ENCODE measurements around the gene BBS2. TPM values are rescaled to one million over a fixed set of nuclear protein-coding genes. Genes with fewer than 3 reads are reported as not detected.

BBS2 gene
- total and polyA plus RNA-seq, 2 of the 4 experiments (the other 2 are of a cell fraction): 18.6 to 32.3 TPM

DNA sequence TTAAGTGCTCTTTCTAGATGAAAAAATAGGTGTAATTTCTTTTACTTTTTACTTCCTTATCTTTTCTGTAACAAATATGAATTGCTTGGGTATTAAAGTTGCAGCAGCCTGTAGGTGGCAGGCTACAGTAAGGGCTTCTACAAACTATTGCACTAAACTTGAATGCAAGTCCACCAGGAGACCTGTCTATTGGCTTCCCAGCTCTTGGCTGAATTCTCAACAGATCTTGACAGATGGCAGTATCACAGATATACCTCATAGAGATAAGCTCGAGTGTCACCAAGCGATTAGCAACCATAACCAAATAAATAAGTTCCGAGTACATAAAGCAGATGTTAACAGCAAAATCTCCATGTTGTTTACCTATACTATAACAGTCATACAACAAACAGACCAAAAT, 5.9 kb downstream of the BBS2 start:
- WGBS, 2 experiments (ENCODE audit: extremely low coverage in 2 of 2, insufficient read length in 1 of 2): no CpG with 5 or more reads among the region's 3 CpGs
- intact Hi-C loops (cut with micrococcal nuclease): loop anchor here (1.0 kb wide), 2 partner anchors 86 to 188 kb away; no protein-coding TSS in a partner anchor
- Histone ChIP-seq H3K56ac (ENCODE audit: extremely low read depth, insufficient read depth, low read length) (no peak overlapping the region), H2BK15ac (ENCODE audit: low read depth, low read length) (no peak overlapping the region), H3K9me1 (ENCODE audit: insufficient read depth, low read length) (peaks cover 2% of the 10 kb centered on the region; the same call in 1 of the 2 replicates), H3K36me3 (ENCODE audit: control insufficient read depth, insufficient read depth, low read length) (peaks cover 7% of the 10 kb centered on the region), H3K27ac (ENCODE audit: insufficient read depth, low read length) (no peak overlapping the region), H3K23ac (ENCODE audit: low read depth, low read length) (no peak overlapping the region), H2AK9ac (replicated peaks; ENCODE audit: low read depth, low read length, poor library complexity) (no peak overlapping the region), H3K18ac (ENCODE audit: low read depth, low read length) (no peak overlapping the region), H3K79me1 (ENCODE audit: low read depth in 1 of 2, low read length in 2 of 2) (peaks cover 15 to 19% of the 10 kb centered on the region in 2 experiments), H3K27me3 (ENCODE audit: control insufficient read depth, insufficient read depth, low read length) (no peaks in the 10 kb centered on the region), H3K9ac (ENCODE audit: low read depth, low read length) (no peak overlapping the region), H3K4me2 (ENCODE audit: low read depth, low read length) (no peak overlapping the region), H2BK5ac (ENCODE audit: low read depth, low read length, poor library complexity, severe bottlenecking) (no peak overlapping the region), H3K14ac (replicated peaks; ENCODE audit: low read depth, low read length) (no peak overlapping the region), H2BK20ac (ENCODE audit: low read depth, low read length) (no peak overlapping the region), H4K20me1 (ENCODE audit: insufficient read depth, low read length) (0 out of 2 replicates have a peak, but pooled peaks cover 6% of the 10 kb centered on the region), H2AK5ac (ENCODE audit: low read depth, low read length) (no peak overlapping the region), H3K4me1 (ENCODE audit: control insufficient read depth, insufficient read depth, low read length) (no peaks in the 10 kb centered on the region; the same call in 1 of the 2 replicates), H4K91ac (ENCODE audit: insufficient read depth, low read depth, low read length) (no peak overlapping the region), H4K8ac (ENCODE audit: low read depth in 2 of 2, low read length in 2 of 2) (no peak overlapping the region), H2AFZ (replicated peaks; ENCODE audit: low read length, poor library complexity) (no peak overlapping the region), H3K4ac (ENCODE audit: low read depth, low read length) (no peak overlapping the region), H3K4me3 (ENCODE audit: insufficient read depth, low read depth, low read length) (no peak overlapping the region), H4K5ac (ENCODE audit: low read depth, low read length) (no peak overlapping the region), H3K9me3 (ENCODE audit: control insufficient read depth, insufficient read depth, low read length) (no peaks in the 10 kb centered on the region), H2BK120ac (ENCODE audit: low read depth, low read length) (no peak overlapping the region)
- ChIA-PET POLR2A (ENCODE audit: unreplicated experiment) (no interaction called here), CTCF (interaction anchor here (0.6 to 1.4 kb wide), 4 partner anchors 11 to 188 kb away, joined by 4 to 8 read pairs (median 6); no protein-coding TSS in a partner anchor)
- no TSS peak for BruUV-seq (replicated peaks)
- peak; percentile 74 for DNase-seq
- TF ChIP-seq, protein P1, sequence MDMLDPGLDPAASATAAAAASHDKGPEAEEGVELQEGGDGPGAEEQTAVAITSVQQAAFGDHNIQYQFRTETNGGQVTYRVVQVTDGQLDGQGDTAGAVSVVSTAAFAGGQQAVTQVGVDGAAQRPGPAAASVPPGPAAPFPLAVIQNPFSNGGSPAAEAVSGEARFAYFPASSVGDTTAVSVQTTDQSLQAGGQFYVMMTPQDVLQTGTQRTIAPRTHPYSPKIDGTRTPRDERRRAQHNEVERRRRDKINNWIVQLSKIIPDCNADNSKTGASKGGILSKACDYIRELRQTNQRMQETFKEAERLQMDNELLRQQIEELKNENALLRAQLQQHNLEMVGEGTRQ (IDR thresholded peaks at IDR 0.05; ENCODE audit: low read depth, low read length): no peak
- no peak for TF ChIP-seq FOS (IDR thresholded peaks at IDR 0.05; ENCODE audit: low read depth, low read length)
- TF ChIP-seq SMC3 (IDR thresholded peaks at IDR 0.05; ENCODE audit: low read depth, low read length): peak; percentile 62
- TF ChIP-seq, protein P2, sequence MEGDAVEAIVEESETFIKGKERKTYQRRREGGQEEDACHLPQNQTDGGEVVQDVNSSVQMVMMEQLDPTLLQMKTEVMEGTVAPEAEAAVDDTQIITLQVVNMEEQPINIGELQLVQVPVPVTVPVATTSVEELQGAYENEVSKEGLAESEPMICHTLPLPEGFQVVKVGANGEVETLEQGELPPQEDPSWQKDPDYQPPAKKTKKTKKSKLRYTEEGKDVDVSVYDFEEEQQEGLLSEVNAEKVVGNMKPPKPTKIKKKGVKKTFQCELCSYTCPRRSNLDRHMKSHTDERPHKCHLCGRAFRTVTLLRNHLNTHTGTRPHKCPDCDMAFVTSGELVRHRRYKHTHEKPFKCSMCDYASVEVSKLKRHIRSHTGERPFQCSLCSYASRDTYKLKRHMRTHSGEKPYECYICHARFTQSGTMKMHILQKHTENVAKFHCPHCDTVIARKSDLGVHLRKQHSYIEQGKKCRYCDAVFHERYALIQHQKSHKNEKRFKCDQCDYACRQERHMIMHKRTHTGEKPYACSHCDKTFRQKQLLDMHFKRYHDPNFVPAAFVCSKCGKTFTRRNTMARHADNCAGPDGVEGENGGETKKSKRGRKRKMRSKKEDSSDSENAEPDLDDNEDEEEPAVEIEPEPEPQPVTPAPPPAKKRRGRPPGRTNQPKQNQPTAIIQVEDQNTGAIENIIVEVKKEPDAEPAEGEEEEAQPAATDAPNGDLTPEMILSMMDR (conservative IDR thresholded peaks at IDR 0.05; ENCODE audit: low read depth, low read length): peak; percentile 74
- peak; percentile 76 for TF ChIP-seq RAD21 (IDR thresholded peaks at IDR 0.05; ENCODE audit: low read length)
- no peak for TF ChIP-seq MXI1 (IDR thresholded peaks at IDR 0.05; ENCODE audit: borderline replicate concordance, low read depth, low read length)
- TF ChIP-seq MAFK (IDR thresholded peaks at IDR 0.05; ENCODE audit: low read depth, low read length): no peak
- no peak for TF ChIP-seq MAZ (IDR thresholded peaks at IDR 0.05; ENCODE audit: borderline replicate concordance, low read depth, low read length)
- no peak for TF ChIP-seq RFX5 (IDR thresholded peaks at IDR 0.05; ENCODE audit: low read depth, low read length)
- dilution Hi-C loops (cut with HindIII; ENCODE audit: low sequenced_read_pairs, unreplicated experiment): no loop called here
- ATAC-seq (ENCODE audit: low read depth): peak; percentile 89
- in situ Hi-C loops (cut with MboI; ENCODE audit: low sequenced_read_pairs): loop anchor here (5.0 kb wide), 1 partner anchor 88 kb away; no protein-coding TSS in a partner anchor
